H1 (cell line): Measurements from ENCODE around the gene MOK. TPM values are rescaled to one million over a fixed set of nuclear protein-coding genes. Genes with fewer than 3 reads are reported as not detected.

Experiments used
- CTCF ChIA-PET: fragments of 300-600 bp; sonication (Branson Sonifier 250); formaldehyde crosslinking; loops from one replicate; lab custom pipeline; 2021; ENCODE audit not compliant: partially characterized antibody; lab: Charles Lee
- POLR2A ChIA-PET: fragments of 300-600 bp; sonication (Branson Sonifier 250); formaldehyde crosslinking; loops from one replicate; lab custom pipeline; 2021; ENCODE audit warnings: inconsistent platforms; ENCODE audit not compliant: partially characterized antibody; lab: Charles Lee
- DNase-seq, 2 experiments: peaks; one replicate each; pipeline versions ENCODE4 v3.0.0 to v3.0.0-alpha.2; 2010 to 2022; ENCODE audit warnings: low spot score in 2 of 2, low read depth in 1 of 2, mixed read lengths in 1 of 2
- FAIRE-seq: peaks from 2 replicates; lab custom pipeline; 2011; peaks lifted over from hg19 to GRCh38; lab: Jason Lieb, UNC
- H2AFZ ChIP-seq: 2 replicates; pipeline ENCODE4 v1.8.1; 2012; ENCODE audit warnings: low read length, inconsistent platforms
- H2AK5ac ChIP-seq: 2 replicates; pipeline ENCODE4 v1.6.1; 2013; ENCODE audit warnings: low read depth, low read length
- H2BK120ac ChIP-seq: replicated peaks from 2 replicates; pipeline ENCODE3; 2013; ENCODE audit warnings: low read depth, low read length, inconsistent platforms
- H2BK12ac ChIP-seq: 2 replicates; pipeline ENCODE4 v1.6.1; 2013; ENCODE audit warnings: low read depth, low read length
- H2BK15ac ChIP-seq: 2 replicates; pipeline ENCODE4 v1.6.1; 2013; ENCODE audit warnings: low read length
- H2BK20ac ChIP-seq: 2 replicates; pipeline ENCODE4 v1.6.1; 2013; ENCODE audit warnings: low read length
- H2BK5ac ChIP-seq: 2 replicates; pipeline ENCODE4 v1.6.1; 2013; ENCODE audit warnings: low read depth, low read length
- H3K14ac ChIP-seq: 2 replicates; pipeline ENCODE4 v1.6.1; 2013; ENCODE audit warnings: inconsistent platforms; ENCODE audit not compliant: insufficient read length
- H3K18ac ChIP-seq: 2 replicates; pipeline ENCODE4 v1.6.1; 2013; ENCODE audit warnings: low read length; ENCODE audit errors: extremely low read depth
- H3K23ac ChIP-seq: 2 replicates; pipeline ENCODE4 v1.6.1; 2013; ENCODE audit warnings: inconsistent platforms; ENCODE audit not compliant: insufficient read length
- H3K23me2 ChIP-seq: 2 replicates; pipeline ENCODE4 v1.6.1; 2013; ENCODE audit warnings: low read depth, low read length
- H3K27ac ChIP-seq: 2 replicates; pipeline ENCODE4 v1.6.1; 2011; ENCODE audit warnings: low read depth, low read length, inconsistent platforms
- H3K27me3 ChIP-seq, 4 experiments: replicated peaks in 1 of 4; 1 replicate in 1 of 4; 2 replicates in 3 of 4; pipeline versions ENCODE4 v1.6.1 to v1.8.1; 2011 to 2013; ENCODE audit warnings: low read length in 3 of 4, mild to moderate bottlenecking in 3 of 4, inconsistent platforms in 2 of 4, mixed read lengths in 2 of 4, moderate library complexity in 1 of 4; ENCODE audit not compliant: control insufficient read depth in 3 of 4, insufficient read depth in 3 of 4; ENCODE audit errors: extremely low read depth in 1 of 4
- H3K36me3 ChIP-seq, 4 experiments: 2 replicates each; pipeline versions ENCODE4 v1.6.1 to v1.8.1; 2011 to 2013; ENCODE audit warnings: mild to moderate bottlenecking in 4 of 4, low read length in 3 of 4, moderate library complexity in 2 of 4, control low read depth in 1 of 4, inconsistent platforms in 1 of 4; ENCODE audit not compliant: insufficient read depth in 4 of 4, control insufficient read depth in 2 of 4
- H3K4ac ChIP-seq: replicated peaks from 2 replicates; pipeline ENCODE3; 2013; ENCODE audit warnings: low read length, low read depth, mixed read lengths, inconsistent platforms; ENCODE audit not compliant: insufficient read length
- H3K4me1 ChIP-seq, 4 experiments: replicated peaks in 1 of 4; 1 replicate in 1 of 4; 2 replicates in 3 of 4; pipeline versions ENCODE4 v1.6.1 to v1.8.1; 2011 to 2013; ENCODE audit warnings: low read length in 3 of 4, inconsistent platforms in 2 of 4, mixed read lengths in 1 of 4; ENCODE audit not compliant: insufficient read depth in 4 of 4, control insufficient read depth in 3 of 4
- H3K4me2 ChIP-seq, 2 experiments: 2 replicates each; pipeline versions ENCODE4 v1.6.1 to v1.8.1; 2011 to 2013; ENCODE audit warnings: low read depth in 2 of 2, low read length in 2 of 2, control low read depth in 1 of 2, inconsistent platforms in 1 of 2, mild to moderate bottlenecking in 1 of 2; ENCODE audit not compliant: insufficient read depth in 1 of 2
- H3K4me3 ChIP-seq, 4 experiments: fragments of 200-600, 300-600 bp in 1 of 4; sonication (generic), shearing (Covaris generic), sonication (Bioruptor Twin) in 1 of 4; 2 replicates each; pipeline versions ENCODE4 v1.5.1 to v1.8.1; 2011 to 2016; ENCODE audit warnings: low read length in 4 of 4, low read depth in 3 of 4, control low read depth in 2 of 4, inconsistent platforms in 2 of 4, mild to moderate bottlenecking in 2 of 4, mixed read lengths in 1 of 4, moderate library complexity in 1 of 4; ENCODE audit not compliant: insufficient read depth in 2 of 4; ENCODE audit errors: extremely low read depth in 1 of 4
- H3K56ac ChIP-seq: replicated peaks from 2 replicates; pipeline ENCODE3; 2013; ENCODE audit warnings: low read depth, mild to moderate bottlenecking, mixed read lengths, low read length, inconsistent platforms; ENCODE audit not compliant: insufficient read length
- H3K79me1 ChIP-seq: 2 replicates; pipeline ENCODE4 v1.6.1; 2013; ENCODE audit warnings: low read depth, low read length, control low read depth
- H3K79me2 ChIP-seq, 2 experiments: 2 replicates each; pipeline versions ENCODE4 v1.6.1 to v1.8.1; 2012 to 2013; ENCODE audit warnings: low read length in 2 of 2, mild to moderate bottlenecking in 2 of 2, inconsistent platforms in 1 of 2; ENCODE audit not compliant: insufficient read depth in 2 of 2, control insufficient read depth in 1 of 2
- H3K9ac ChIP-seq, 4 experiments: replicated peaks in 1 of 4; 1 replicate in 1 of 4; 2 replicates in 3 of 4; pipeline versions ENCODE4 v1.6.1 to v1.8.1; 2011 to 2013; ENCODE audit warnings: low read depth in 3 of 4, low read length in 3 of 4, control low read depth in 2 of 4, mild to moderate bottlenecking in 2 of 4, moderate library complexity in 2 of 4, inconsistent platforms in 1 of 4; ENCODE audit errors: extremely low read depth in 1 of 4
- H3K9me3 ChIP-seq, 2 experiments: 2 replicates each; pipeline versions ENCODE4 v1.6.1 to v1.8.1; 2012 to 2013; ENCODE audit warnings: mild to moderate bottlenecking in 2 of 2, moderate library complexity in 2 of 2, control low read depth in 1 of 2, inconsistent platforms in 1 of 2, low read depth in 1 of 2, low read length in 1 of 2, mixed read lengths in 1 of 2; ENCODE audit not compliant: insufficient read depth in 2 of 2
- H4K20me1 ChIP-seq, 2 experiments: replicated peaks in 1 of 2; 2 replicates each; pipeline versions ENCODE3 to v1.8.1; 2011 to 2013; ENCODE audit warnings: inconsistent platforms in 2 of 2, low read length in 2 of 2, mild to moderate bottlenecking in 1 of 2; ENCODE audit not compliant: insufficient read depth in 2 of 2, control insufficient read depth in 1 of 2
- H4K5ac ChIP-seq: 2 replicates; pipeline ENCODE4 v1.6.1; 2013; ENCODE audit warnings: low read length, low read depth, mixed read lengths, inconsistent platforms; ENCODE audit not compliant: insufficient read length
- H4K8ac ChIP-seq: 2 replicates; pipeline ENCODE4 v1.8.0; 2013; ENCODE audit warnings: mild to moderate bottlenecking, moderate library complexity, low read length, inconsistent platforms; ENCODE audit not compliant: insufficient read depth; ENCODE audit errors: extremely low read depth
- H4K91ac ChIP-seq: replicated peaks from 2 replicates; pipeline ENCODE3; 2013; ENCODE audit warnings: low read length, mixed read lengths, inconsistent platforms; ENCODE audit not compliant: insufficient read length
- ATF2 ChIP-seq: IDR thresholded peaks from 2 replicates; pipeline ENCODE4 v1.6.1; 2012; ENCODE audit warnings: low read length, inconsistent platforms
- CREB1 ChIP-seq: IDR thresholded peaks from 2 replicates; pipeline ENCODE4 v1.6.1; 2012; ENCODE audit warnings: inconsistent platforms
- KDM4A ChIP-seq: IDR thresholded peaks from one replicate; pipeline ENCODE4 v1.7.1; 2012; ENCODE audit warnings: low read depth, mild to moderate bottlenecking, moderate library complexity, low read length, inconsistent platforms; ENCODE audit not compliant: severe bottlenecking
- RBBP5 ChIP-seq: IDR thresholded peaks from 2 replicates; pipeline ENCODE4 v1.7.1; 2012; ENCODE audit warnings: low read depth, mild to moderate bottlenecking, inconsistent platforms, low read length, moderate library complexity, borderline replicate concordance
- SIX5 ChIP-seq: IDR thresholded peaks from 2 replicates; pipeline ENCODE4 v1.6.1; 2011; ENCODE audit warnings: mild to moderate bottlenecking, low read depth, low read length
- SUZ12 ChIP-seq: fragments of 200-600 bp; sonication (generic); IDR thresholded peaks from 2 replicates; pipeline ENCODE4 v1.6.1; 2012; ENCODE audit warnings: mild to moderate bottlenecking, inconsistent platforms, low read length, moderate library complexity, mixed read lengths
- TAF7 ChIP-seq: optimal IDR thresholded peaks from 2 replicates; pipeline ENCODE3; 2011; ENCODE audit warnings: low read depth, mild to moderate bottlenecking, inconsistent platforms, low read length, moderate library complexity, borderline replicate concordance
- USF2 ChIP-seq: IDR thresholded peaks from 2 replicates; pipeline ENCODE4 v1.6.1; 2011; ENCODE audit warnings: low read length, improper control_type of control experiment
- ZNF274 ChIP-seq: IDR thresholded peaks from 2 replicates; pipeline ENCODE4 v1.7.0; 2012; ENCODE audit warnings: low read length, borderline replicate concordance; ENCODE audit errors: extremely low read depth
- WGBS, 2 experiments: shearing (Covaris generic) in 1 of 2; methylation state at CpG; one replicate each; pipeline versions ENCODE4 v1.1.6 to v1.1.7; 2013 to 2015; ENCODE audit warnings: low lambda C conversion rate in 2 of 2, mixed read lengths in 2 of 2, inconsistent platforms in 1 of 2, low coverage in 1 of 2, missing lambda C conversion rate in 1 of 2; ENCODE audit not compliant: insufficient replicate concordance in 2 of 2, insufficient coverage in 1 of 2, insufficient read length in 1 of 2; ENCODE audit errors: extremely low coverage in 1 of 2, missing lambda C conversion rate in 1 of 2; 5-methylcytosine and 5-hydroxymethylcytosine counted together
- polyA plus RNA-seq, 7 experiments: library from polyadenylated mRNA; depleted of rRNA in 3 of 7; stranded (reverse) in 5 of 7; unstranded in 2 of 7; fragments of >200 nt in 5 of 7; fragments of 200-250 nt in 2 of 7; gene quantifications; 1 replicate in 5 of 7; 2 replicates in 1 of 7; 4 replicates in 1 of 7; pipeline versions ENCODE4 v1.2.1 to v1.2.3, GENCODE V29; 2011 to 2013; ENCODE audit warnings: missing spikeins in 2 of 7, mixed read lengths in 2 of 7
- total RNA-seq: library from RNA; stranded (reverse); fragmentation: NEBNext Ultra II Directional; extraction: Animal tissue kit (Norgen Biotek cat#: 25700); gene quantifications from 2 replicates; pipeline ENCODE4 v1.2.1, GENCODE V29; 2021

MOK gene
- total and polyA plus RNA-seq, 2 of the 8 experiments (the other 6 are each of a cell fraction or from before 2014, with no cell fraction given): 2.1 to 2.5 TPM

GRCh38 chr14:102230481-102231210 lies 74.3 kb downstream of the MOK start:
- peaks cover 0 to 3% (median 0%) of the 10 kb centered on the region in 4 experiments; a peak in 4 of 7 replicates for H3K4me1 ChIP-seq
- TF ChIP-seq RBBP5 (no peak), ZNF274 (no peak), TAF7 (no peak), SIX5 (no peak), SUZ12 (no peak), CREB1 (no peak), ATF2 (no peak), KDM4A (no peak), USF2 (no peak)

More at GRCh38 chr14:102230481-102231210, 74.3 kb downstream of the MOK start:
- Histone ChIP-seq H2BK20ac (no peak overlapping the region), H3K36me3 (no peaks in the 10 kb centered on the region), H3K23ac (no peak overlapping the region), H4K5ac (no peak overlapping the region), H3K79me2 (no peaks in the 10 kb centered on the region), H3K18ac (no peak overlapping the region), H4K91ac (no peak overlapping the region), H3K23me2 (0 out of 2 replicates have a peak, but pooled peaks cover 2% of the 10 kb centered on the region), H3K56ac (no peak overlapping the region), H4K8ac (no peak overlapping the region), H2BK120ac (no peak overlapping the region), H3K4me2 (no peak overlapping the region), H2AFZ (no peak overlapping the region), H3K4me3 (no peak overlapping the region), H2BK5ac (0 out of 2 replicates have a peak overlapping the region, but pooled peaks have one; percentile 45), H2BK15ac (no peak overlapping the region), H3K27ac (no peak overlapping the region), H3K79me1 (no peaks in the 10 kb centered on the region), H3K9ac (no peak overlapping the region), H3K9me3 (no peaks in the 10 kb centered on the region), H2BK12ac (no peak overlapping the region), H2AK5ac (0 out of 2 replicates have a peak overlapping the region, but pooled peaks have one; percentile 44), H3K14ac (no peak overlapping the region), H3K4ac (no peak overlapping the region), H4K20me1 (no peaks in the 10 kb centered on the region), H3K27me3 (no peaks in the 10 kb centered on the region)
- DNase-seq (no peak), FAIRE-seq (no peak)
- 92% methylated on average over 22 of the region's 22 CpGs; no CpG with 5 or more reads in 1 of the 2 experiments for WGBS, 2 experiments
- ChIA-PET CTCF (interaction anchor here (0.8 to 6.4 kb wide), 8 partner anchors 9 to 135 kb away, joined by 3 to 44 read pairs (median 9); partner anchors contain the start of gene ZNF839), POLR2A (interaction anchor here (0.6 to 1.6 kb wide), 3 partner anchors 9 to 106 kb away, joined by 3 to 4 read pairs (median 3); no protein-coding TSS in a partner anchor)
